Posterior vena cava (tissue), 2 donors: ENCODE results near the gene ZNF865. TPM values are rescaled to one million over a fixed set of nuclear protein-coding genes. Genes with fewer than 3 reads are reported as not detected.

Experiments used
- DNase-seq: peaks from one replicate; pipeline ENCODE4 v3.0.0-alpha.2; 2020; ENCODE audit warnings: low spot score
- intact Hi-C, 2 donors: fragments of 100-400 bp; cut with DNase I; formaldehyde crosslinking; loops; one replicate each; pipeline versions ENCODE4 v1.14.1 to v1.14.2; 2022 to 2023
- total RNA-seq, 2 donors: library from RNA; stranded (reverse); fragmentation: NEBNext Ultra II Directional; extraction: Animal tissue kit (Norgen Biotek cat#: 25700); gene quantifications; one replicate each; pipeline ENCODE4 v1.2.1, GENCODE V29; 2021
- donor health status: DM: yes; HTN: yes; CAD: no.
- donor health status: DM: yes; HTN: yes; CAD: no.

ZNF865 gene
- total RNA-seq, 2 donors from 2014 or later, result 10.1 to 12.6 TPM

GRCh38 chr19:55584871-55585270 lies 20.6 kb upstream of the ZNF865 start:
- no peak for DNase-seq
- intact Hi-C loops, result loop anchor here (1.0 to 5.0 kb wide), 2 partner anchors 21 to 68 kb away; no protein-coding TSS in a partner anchor

- intact Hi-C loops, result loop anchor here in 1 of 2 donors (5.0 kb wide), 1 partner anchor 68 kb away; no protein-coding TSS in a partner anchor
- no peak for DNase-seq
These were observed 19.6 kb upstream of the ZNF865 start for GRCh38 chr19:55585658-55586339.

GRCh38 chr19:55586976-55587668 lies 18.3 kb upstream of the ZNF865 start:
- intact Hi-C loops, result loop anchor here in 1 of 2 donors (5.0 kb wide), 1 partner anchor 70 kb away; no protein-coding TSS in a partner anchor
- DNase-seq, result peak; percentile 97

- intact Hi-C loops, result loop anchor here in 1 of 2 donors (5.0 kb wide), 1 partner anchor 71 kb away; no protein-coding TSS in a partner anchor
These were observed 16.7 kb upstream of the ZNF865 start for GRCh38 chr19:55588738-55589137.

GRCh38 chr19:55590109-55590508 lies 15.3 kb upstream of the ZNF865 start:
- no peak for DNase-seq
- intact Hi-C loops, result no loop called here

More at GRCh38 chr19:55588738-55589137, 16.7 kb upstream of the ZNF865 start:
- no peak for DNase-seq

GRCh38 chr19:55590617-55591016 lies 14.8 kb upstream of the ZNF865 start:
- intact Hi-C loops, result no loop called here
- no peak for DNase-seq

GRCh38 chr19:55591555-55591954 lies 13.9 kb upstream of the ZNF865 start:
- intact Hi-C loops, result no loop called here
- no peak for DNase-seq

GRCh38 chr19:55592391-55593090 lies 12.9 kb upstream of the ZNF865 start:
- no peak for DNase-seq
- intact Hi-C loops, result no loop called here

GRCh38 chr19:55593096-55593772 lies 12.2 kb upstream of the ZNF865 start:
- DNase-seq, result no peak
- intact Hi-C loops, result no loop called here

- no peak for DNase-seq
- intact Hi-C loops, result no loop called here
These were observed 10.4 kb upstream of the ZNF865 start for GRCh38 chr19:55594996-55595545.

- no peak for DNase-seq
- intact Hi-C loops, result no loop called here
These were observed 9.1 kb upstream of the ZNF865 start for GRCh38 chr19:55596304-55596703.

GRCh38 chr19:55597501-55597921 lies 7.9 kb upstream of the ZNF865 start:
- intact Hi-C loops, result no loop called here

GRCh38 chr19:55598034-55598433 lies 7.4 kb upstream of the ZNF865 start:
- intact Hi-C loops, result no loop called here
- no peak for DNase-seq

More at GRCh38 chr19:55597501-55597921, 7.9 kb upstream of the ZNF865 start:
- DNase-seq, result no peak

GRCh38 chr19:55598719-55599467 lies 6.6 kb upstream of the ZNF865 start:
- intact Hi-C loops, result no loop called here
- DNase-seq, result peak; percentile 98

- DNase-seq, result peak; percentile 99
- intact Hi-C loops, result no loop called here
These were observed 6.0 kb upstream of the ZNF865 start, which contains the start of gene FIZ1 for GRCh38 chr19:55599468-55599841. FIZ1 (minus strand) TSS chr19:55599517; CDS start chr19:55597865, 1,652 bp downstream.

- peak; percentile 95 for DNase-seq
- intact Hi-C loops, result loop anchor here in 1 of 2 donors (5.0 kb wide), 2 partner anchors 1062 to 1133 kb away; no protein-coding TSS in a partner anchor
These were observed 5.4 kb upstream of the ZNF865 start, which contains the start of gene ZNF524 for GRCh38 chr19:55599842-55600661. ZNF524 (plus strand) TSS chr19:55600288; CDS start chr19:55602113, 1,825 bp downstream.

- no peak for DNase-seq
- intact Hi-C loops, result loop anchor here in 1 of 2 donors (5.0 kb wide), 2 partner anchors 1062 to 1133 kb away; no protein-coding TSS in a partner anchor
These were observed 4.8 kb upstream of the ZNF865 start for GRCh38 chr19:55600662-55601028.
